HCT116 (cell line): ENCODE measurements around the gene DAAM1. TPM values are rescaled to one million over a fixed set of nuclear protein-coding genes. Genes with fewer than 3 reads are reported as not detected.

ENCODE experiments used
- ATAC-seq: fragments of 200-7000 bp; cut with Tn5 transposase; 2 replicates; pipeline ENCODE4 v1.9.1; 2020; ENCODE audit warnings: mild to moderate bottlenecking, moderate library complexity
- BruUV-seq: library from RNA; stranded (reverse); fragments of 400-500 nt; replicated peaks from 2 replicates; lab custom pipeline; 2021; lab: Mats Ljungman, UMichigan
- CTCF ChIA-PET: fragments of 300-600 bp; sonication (Branson Sonifier 250); formaldehyde crosslinking; loops from one replicate; lab custom pipeline; 2021; ENCODE audit warnings: antibody characterized with exemption; lab: Charles Lee
- POLR2A ChIA-PET: fragments of 300-600, 350-600 bp; sonication (Branson Sonifier 250); formaldehyde crosslinking; loops from one replicate; lab custom pipeline; 2021; ENCODE audit warnings: antibody characterized with exemption; lab: Charles Lee
- RAD21 ChIA-PET, 2 experiments: fragments of 300-600 bp; sonication (Branson Sonifier 250); formaldehyde crosslinking; loops; one replicate each; lab custom pipeline; 2023; ENCODE audit warnings: low total read pairs in 2 of 2; ENCODE audit not compliant: uncharacterized antibody in 2 of 2, unreplicated experiment in 2 of 2, low non-redundant PET in 1 of 2; lab: Charles Lee
- DNase-seq: peaks from one replicate; pipeline ENCODE4 v3.0.0-alpha.2; 2010; ENCODE audit warnings: low read depth, low spot score
- H2AFZ ChIP-seq: fragments of 200-600 bp; shearing (Covaris generic), sonication (generic); 2 replicates; pipeline ENCODE4 v1.6.1; 2017; ENCODE audit warnings: low read depth, mixed run types, mixed read lengths, antibody characterized with exemption, low read length; ENCODE audit not compliant: poor library complexity, severe bottlenecking
- H3K27ac ChIP-seq: 2 replicates; pipeline ENCODE4 v1.5.1; 2012; ENCODE audit warnings: low read depth, low read length
- H3K27me3 ChIP-seq: fragments of 200-600 bp; sonication (generic); 2 replicates; pipeline ENCODE4 v1.6.1; 2016; ENCODE audit warnings: mixed run types, low read length, mixed read lengths; ENCODE audit not compliant: insufficient read depth
- H3K36me3 ChIP-seq, 2 experiments: fragments of 200-500 bp in 1 of 2; fragments of 200-600 bp in 1 of 2; sonication (Bioruptor generic) in 1 of 2; sonication (generic) in 1 of 2; 2 replicates each; pipeline versions ENCODE4 v1.5.1 to v1.6.1; 2014 to 2016; ENCODE audit warnings: low read length in 2 of 2, inconsistent platforms in 1 of 2, mixed read lengths in 1 of 2, mixed run types in 1 of 2; ENCODE audit not compliant: insufficient read depth in 2 of 2, control insufficient read depth in 1 of 2
- H3K4me1 ChIP-seq, 2 experiments: fragments of 200-600 bp in 1 of 2; sonication (generic) in 1 of 2; 2 replicates each; pipeline versions ENCODE4 v1.5.1 to v1.6.1; 2012 to 2017; ENCODE audit warnings: low read length in 2 of 2, inconsistent platforms in 1 of 2, mild to moderate bottlenecking in 1 of 2, mixed read lengths in 1 of 2, mixed run types in 1 of 2, moderate library complexity in 1 of 2; ENCODE audit not compliant: insufficient read depth in 2 of 2, control insufficient read depth in 1 of 2
- H3K4me2 ChIP-seq: fragments of 200-600 bp; sonication (generic); 2 replicates; pipeline ENCODE4 v1.6.1; 2017; ENCODE audit warnings: mixed run types, low read length, mixed read lengths
- H3K4me3 ChIP-seq, 2 experiments: fragments of 200-600 bp in 1 of 2; sonication (generic) in 1 of 2; replicated peaks in 1 of 2; 2 replicates each; pipeline ENCODE4 v1.5.1; 2011 to 2016; ENCODE audit warnings: low read length in 2 of 2, control low read depth in 1 of 2, low read depth in 1 of 2, mild to moderate bottlenecking in 1 of 2, mixed read lengths in 1 of 2, mixed run types in 1 of 2
- H3K79me2 ChIP-seq: fragments of 200-600 bp; sonication (generic); 2 replicates; pipeline ENCODE4 v1.6.1; 2017; ENCODE audit warnings: mild to moderate bottlenecking, mixed run types, low read length, moderate library complexity, mixed read lengths; ENCODE audit not compliant: insufficient read depth
- H3K9ac ChIP-seq: fragments of 200-600 bp; sonication (generic); 2 replicates; pipeline ENCODE4 v1.6.1; 2016; ENCODE audit warnings: low read length, mixed read lengths
- H3K9me2 ChIP-seq: fragments of 200-600 bp; sonication (generic), shearing (Covaris generic); 2 replicates; pipeline ENCODE4 v1.6.1; 2017; ENCODE audit warnings: mixed run types, mild to moderate bottlenecking, moderate library complexity; ENCODE audit not compliant: insufficient read depth
- H3K9me3 ChIP-seq, 2 experiments: fragments of 200-500 bp in 1 of 2; fragments of 200-600 bp in 1 of 2; sonication (Bioruptor generic) in 1 of 2; sonication (generic) in 1 of 2; 2 replicates each; pipeline ENCODE4 v1.6.1; 2014 to 2017; ENCODE audit warnings: low read length in 2 of 2, mixed read lengths in 2 of 2, inconsistent platforms in 1 of 2, low read depth in 1 of 2, mild to moderate bottlenecking in 1 of 2, mixed run types in 1 of 2, moderate library complexity in 1 of 2; ENCODE audit not compliant: control insufficient read depth in 1 of 2, insufficient read depth in 1 of 2
- H4K20me1 ChIP-seq: fragments of 200-600 bp; sonication (generic), shearing (Covaris generic); 2 replicates; pipeline ENCODE4 v1.6.1; 2017; ENCODE audit warnings: mixed run types, mild to moderate bottlenecking, moderate library complexity; ENCODE audit not compliant: insufficient read depth
- CBX3 ChIP-seq: IDR thresholded peaks from 2 replicates; pipeline ENCODE4 v1.6.1; 2012; ENCODE audit warnings: low read depth
- CTCF ChIP-seq, 3 experiments: fragments of 200-600 bp in 1 of 3; sonication (generic) in 1 of 3; IDR thresholded peaks in 2 of 3; conservative IDR thresholded peaks in 1 of 3; 2 replicates each; pipeline ENCODE4 v1.5.1; 2012 to 2017; ENCODE audit warnings: low read depth in 2 of 3, low read length in 2 of 3, antibody characterized with exemption in 1 of 3, borderline replicate concordance in 1 of 3, control low read depth in 1 of 3, mild to moderate bottlenecking in 1 of 3, mixed read lengths in 1 of 3, mixed run types in 1 of 3, moderate library complexity in 1 of 3; ENCODE audit not compliant: insufficient read depth in 1 of 3
- EZH2 ChIP-seq: fragments of 200-600 bp; sonication (generic); IDR thresholded peaks from 2 replicates; pipeline ENCODE4 v1.6.1; 2017; ENCODE audit warnings: antibody characterized with exemption, mixed run types
- EZH2phosphoT487 ChIP-seq: fragments of 200-600 bp; IDR thresholded peaks from 2 replicates; pipeline ENCODE4 v1.6.1; 2018; ENCODE audit warnings: antibody characterized with exemption, borderline replicate concordance
- POLR2A ChIP-seq: IDR thresholded peaks from 2 replicates; pipeline ENCODE4 v1.7.0; 2011; ENCODE audit warnings: borderline replicate concordance; ENCODE audit not compliant: insufficient read depth, insufficient read length; ENCODE audit errors: extremely low read depth
- POLR2AphosphoS5 ChIP-seq: IDR thresholded peaks from 2 replicates; pipeline ENCODE4 v1.6.1; 2011; ENCODE audit warnings: mild to moderate bottlenecking, low read depth, low read length, moderate library complexity
- RAD21 ChIP-seq: IDR thresholded peaks from 2 replicates; pipeline ENCODE4 v1.6.1; 2012; ENCODE audit warnings: low read depth, mild to moderate bottlenecking
- SIN3A ChIP-seq: IDR thresholded peaks from 2 replicates; pipeline ENCODE4 v1.6.1; 2012; ENCODE audit warnings: low read depth
- SRF ChIP-seq: IDR thresholded peaks from 2 replicates; pipeline ENCODE4 v1.6.1; 2012; ENCODE audit warnings: low read depth
- YY1 ChIP-seq: IDR thresholded peaks from 2 replicates; pipeline ENCODE4 v1.6.1; 2011; ENCODE audit warnings: low read length, low read depth, moderate library complexity, mild to moderate bottlenecking; ENCODE audit not compliant: insufficient replicate concordance; ENCODE audit errors: extremely low read depth
- ZBTB33 ChIP-seq: IDR thresholded peaks from 2 replicates; pipeline ENCODE4 v1.6.1; 2011; ENCODE audit warnings: mild to moderate bottlenecking, low read length, moderate library complexity; ENCODE audit not compliant: insufficient replicate concordance; ENCODE audit errors: extremely low read depth
- ZFX ChIP-seq: fragments of 450-650 bp; IDR thresholded peaks from 2 replicates; pipeline ENCODE4 v1.6.1; 2017
- intact Hi-C: fragments of 100-400 bp; cut with micrococcal nuclease; formaldehyde crosslinking; loops from 2 replicates; pipeline ENCODE4 v1.10.0; 2022
- total RNA-seq: library from RNA; stranded (reverse); gene quantifications from one replicate; pipeline ENCODE4 v1.2.1, GENCODE V29; 2021; ENCODE audit not compliant: unreplicated experiment

Gene DAAM1
- total RNA-seq, 1 experiment from 2014 or later, result 10.7 TPM

- BruUV-seq, result no TSS peak
- Histone ChIP-seq H3K9me2 (0 out of 2 replicates have a peak, but pooled peaks cover 7% of the 10 kb centered on the region), H3K9me3 (no peaks in the 10 kb centered on the region), H3K27ac (no peak overlapping the region), H4K20me1 (no peaks in the 10 kb centered on the region), H3K9ac (no peak overlapping the region), H3K4me3 (no peak overlapping the region), H3K36me3 (no peaks in the 10 kb centered on the region), H3K4me1 (peaks cover 0 to 11% of the 10 kb centered on the region in 2 experiments; a peak in 2 of 4 replicates), H3K79me2 (no peaks in the 10 kb centered on the region), H2AFZ (no peak overlapping the region), H3K4me2 (no peak overlapping the region), H3K27me3 (no peaks in the 10 kb centered on the region)
- ChIA-PET POLR2A (no interaction called here), CTCF (no interaction called here), RAD21 (no interaction called here)
- no peak for TF ChIP-seq YY1
- no peak for TF ChIP-seq CBX3
- no peak for TF ChIP-seq POLR2A
- no peak for TF ChIP-seq ZBTB33
- TF ChIP-seq SRF, result no peak
- no peak for TF ChIP-seq POLR2AphosphoS5
- no peak for TF ChIP-seq EZH2
- no peak for TF ChIP-seq EZH2phosphoT487
- no peak for TF ChIP-seq SIN3A
- no peak for TF ChIP-seq RAD21
- TF ChIP-seq ZFX, result no peak
- no peak for TF ChIP-seq CTCF (IDR thresholded peaks at IDR 0.05 in 2 of 3, conservative IDR thresholded peaks at IDR 0.05 in 1 of 3; ENCODE audit: borderline replicate concordance in 1 of 3, insufficient read depth in 1 of 3, low read depth in 2 of 3, low read length in 2 of 3)
- intact Hi-C loops, result no loop called here
- ATAC-seq (no peak), DNase-seq (no peak)
Observed at GRCh38 chr14:59261334-59261733, 72.9 kb downstream of the DAAM1 start.
